Head of caudate nucleus (tissue), 42 donors: ENCODE data around the gene TAGAP.
"Not testable (repeated sequence)": the region's sequence is repeated elsewhere in the genome, so short reads cannot be mapped to it uniquely, and the experiment has no call there.

Experiments
- DNase-seq, 42 donors: peaks; one replicate each; pipeline versions ENCODE4 v3.0.0 to v3.0.0-alpha.2; 2020 to 2021; ENCODE audit warnings: mixed read lengths in 7 of 42
- intact Hi-C: fragments of 100-400 bp; cut with DNase I; formaldehyde crosslinking; loops from one replicate; pipeline ENCODE4 v1.15.0; 2022

Gene TAGAP

DNA sequence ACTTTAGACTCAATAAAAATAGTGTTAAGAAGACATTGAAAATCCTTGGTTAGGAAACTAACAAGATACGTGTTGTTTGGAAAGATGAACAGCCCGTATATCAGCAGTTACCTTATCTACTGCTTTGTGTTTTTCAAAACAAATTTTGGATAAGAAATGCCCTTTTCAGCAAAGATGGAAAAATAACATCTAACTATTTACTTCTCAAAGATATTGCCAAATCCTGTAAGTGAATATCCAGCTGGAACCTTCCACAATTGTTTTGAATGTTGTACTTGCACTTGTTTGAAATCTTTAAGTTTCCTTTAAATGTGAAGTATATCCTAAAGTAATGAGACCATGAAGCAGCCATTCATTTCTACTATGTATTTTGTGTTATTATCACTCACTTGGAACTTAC lies 14.6 kb downstream of the TAGAP start:
- intact Hi-C loops, result no loop called here
- DNase-seq, result no peak

DNA sequence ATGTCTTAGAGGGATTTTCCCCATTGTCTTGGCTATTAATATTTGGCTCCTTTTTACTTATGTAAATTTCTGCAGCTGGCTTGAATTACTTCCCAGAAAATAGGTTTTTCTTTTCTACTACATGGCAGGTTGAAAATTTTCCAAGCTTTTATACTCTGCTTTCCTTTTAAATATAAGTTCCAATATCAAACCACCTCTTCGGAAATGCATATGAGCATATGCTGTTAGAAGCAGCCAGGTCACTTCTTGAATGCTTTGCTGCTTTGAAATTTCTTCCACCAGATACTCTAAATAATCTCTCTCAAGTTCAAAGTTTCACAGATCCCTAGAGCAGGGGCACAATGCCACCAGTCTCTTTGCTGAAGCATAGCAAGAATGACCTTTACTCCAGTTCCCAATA lies 19.6 kb downstream of the TAGAP start:
- DNase-seq, intact Hi-C loops: not testable (repeated sequence)

DNA sequence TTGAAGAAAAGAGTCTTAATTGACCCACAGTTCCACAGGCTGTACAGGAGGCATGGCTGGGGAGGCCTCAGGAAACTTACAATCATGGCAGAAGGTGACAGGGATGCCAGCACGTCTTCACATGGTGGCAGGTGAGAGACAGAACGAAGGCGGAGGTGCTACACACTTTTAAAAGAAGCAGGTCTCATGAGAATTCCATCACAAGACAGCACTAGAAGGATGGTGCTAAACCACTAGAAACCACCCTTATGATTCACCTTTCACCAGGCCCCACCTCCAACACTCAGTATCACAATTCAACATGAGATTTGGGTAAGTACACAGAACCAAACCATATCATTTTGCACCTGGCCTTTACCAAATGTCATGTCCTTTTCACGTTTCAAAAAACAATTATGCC lies 20.9 kb downstream of the TAGAP start:
- DNase-seq, result no peak
- intact Hi-C loops, result no loop called here

GRCh38 chr6:159020011-159020410 lies 24.8 kb downstream of the TAGAP start:
- intact Hi-C loops, result no loop called here
- no peak for DNase-seq

DNA sequence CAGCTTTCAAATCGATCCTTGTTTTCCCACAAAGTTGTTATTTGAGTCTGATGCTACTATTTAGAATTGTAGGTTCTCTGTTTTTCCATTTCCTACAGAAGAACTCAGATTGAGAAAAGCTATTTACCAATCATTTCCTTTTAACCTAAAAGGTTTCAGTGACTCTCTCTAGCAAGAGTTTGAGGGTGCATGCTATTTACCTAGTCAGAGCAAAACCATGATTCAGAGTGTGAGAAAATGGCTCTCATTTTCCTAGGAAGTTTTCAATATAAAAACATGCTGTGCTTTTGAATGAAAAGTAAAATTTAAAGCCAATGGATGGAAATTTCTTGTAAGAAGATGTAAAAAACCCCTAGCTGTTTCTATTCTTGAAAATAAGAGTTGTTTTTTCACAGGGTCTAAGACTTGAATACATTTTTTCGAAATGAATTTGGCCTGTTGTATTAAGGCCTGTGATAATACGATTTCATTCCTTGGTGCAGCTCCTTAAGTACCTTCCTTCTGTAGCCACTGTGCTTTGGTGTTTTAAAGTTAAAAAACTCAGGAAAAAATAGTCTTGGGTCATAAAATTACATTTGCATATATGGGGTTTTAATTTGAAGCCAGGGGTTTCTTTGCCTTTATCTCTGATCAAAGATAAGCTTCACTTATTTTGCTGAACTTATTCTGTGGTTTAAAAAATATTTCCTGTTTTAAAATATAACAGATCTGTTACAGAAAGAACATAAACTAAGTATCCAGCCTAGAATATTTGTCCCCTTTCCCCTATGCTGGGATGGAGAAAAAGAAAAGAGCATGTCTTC lies 26.8 kb downstream of the TAGAP start:
- intact Hi-C loops, result no loop called here
- no peak for DNase-seq

- intact Hi-C loops, result no loop called here
- DNase-seq, result no peak
Observed at GRCh38 chr6:159014406-159014805, 30.4 kb downstream of the TAGAP start.

DNA sequence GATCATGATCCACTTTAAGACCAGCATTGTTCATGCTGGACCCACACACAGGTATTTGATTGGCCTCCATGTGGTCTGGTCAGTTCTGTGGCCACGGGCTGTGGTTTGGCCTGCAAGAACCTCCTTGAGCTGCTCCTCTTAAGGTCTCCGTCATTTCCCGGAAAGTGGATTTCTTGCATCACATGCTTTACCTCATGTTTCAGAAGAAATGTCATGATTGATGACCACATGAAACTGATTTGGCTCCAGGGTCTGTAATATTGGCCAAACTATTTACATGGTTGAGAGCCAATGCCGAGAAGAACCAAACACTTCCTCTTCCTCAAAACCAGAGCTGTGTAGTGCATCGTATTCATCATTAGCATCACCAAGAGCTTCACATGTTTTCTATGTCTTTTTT lies 31.6 kb downstream of the TAGAP start:
- DNase-seq, result no peak
- intact Hi-C loops, result no loop called here

GRCh38 chr6:159012201-159012600 lies 32.6 kb downstream of the TAGAP start:
- intact Hi-C loops, result no loop called here
- DNase-seq, result no peak

GRCh38 chr6:159010037-159010612 lies 34.7 kb downstream of the TAGAP start:
- intact Hi-C loops, DNase-seq: not testable (repeated sequence)

GRCh38 chr6:159008656-159009288 lies 36.0 kb downstream of the TAGAP start:
- intact Hi-C loops, result no loop called here
- no peak for DNase-seq

DNA sequence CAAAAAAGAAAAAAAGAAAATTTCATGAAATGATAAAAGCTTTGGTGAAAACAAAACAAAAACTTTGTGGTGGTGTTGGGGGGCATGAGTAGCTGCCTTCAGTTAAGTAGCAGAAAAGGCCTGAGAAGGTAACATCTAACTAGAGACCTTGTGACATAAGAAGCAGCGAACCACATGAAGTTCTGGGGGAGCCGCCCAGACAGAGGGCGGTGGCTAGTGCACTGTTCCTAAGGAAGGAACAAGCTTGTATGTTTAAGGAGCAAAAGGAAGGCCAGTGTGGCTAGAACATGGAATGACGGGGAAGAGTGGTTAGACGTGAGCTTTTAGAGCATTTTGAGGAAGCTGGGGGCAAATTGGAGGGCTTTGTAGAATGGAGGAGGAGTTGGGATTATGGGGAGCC lies 37.3 kb downstream of the TAGAP start:
- DNase-seq, result no peak
- intact Hi-C loops, result no loop called here

DNA sequence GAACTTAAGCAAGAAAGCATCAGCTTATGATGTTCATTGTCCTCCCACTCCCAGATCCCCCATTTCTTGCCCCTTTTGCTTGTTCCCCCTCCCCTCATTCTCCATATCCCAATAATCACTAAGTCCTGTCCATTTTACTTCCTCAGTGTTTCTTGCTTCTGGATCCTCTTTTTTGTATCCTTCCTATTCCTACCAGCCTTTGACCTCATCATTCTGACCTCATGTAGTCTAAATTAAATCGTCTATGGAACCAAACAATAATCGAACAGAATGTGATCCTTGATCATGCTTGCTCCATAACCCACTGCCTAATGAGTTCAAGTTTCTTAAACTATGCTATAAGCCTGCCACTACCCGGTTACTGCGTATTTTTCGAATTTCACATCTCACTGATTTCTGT lies 39.4 kb downstream of the TAGAP start:
- intact Hi-C loops, result no loop called here
- no peak for DNase-seq

DNA sequence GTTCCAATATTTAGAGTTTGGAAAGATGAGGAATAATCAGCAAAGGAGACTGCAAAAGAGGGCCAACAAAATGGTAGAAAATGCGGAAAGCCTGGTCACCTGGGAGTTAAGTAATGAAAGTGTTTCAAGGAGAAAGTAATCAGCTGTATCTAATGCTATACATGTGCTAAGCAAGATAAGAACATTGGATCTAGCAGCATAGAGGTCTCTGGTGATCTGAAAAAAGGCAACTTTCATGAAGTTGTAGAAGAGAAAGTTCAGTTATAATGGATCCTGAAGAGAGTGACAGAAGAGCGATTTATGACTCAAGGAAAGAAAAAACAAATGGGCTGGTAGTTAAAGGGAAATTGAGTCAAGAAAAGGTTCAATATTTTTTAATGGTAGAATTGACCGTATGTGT lies 40.2 kb downstream of the TAGAP start:
- intact Hi-C loops, result no loop called here

DNA sequence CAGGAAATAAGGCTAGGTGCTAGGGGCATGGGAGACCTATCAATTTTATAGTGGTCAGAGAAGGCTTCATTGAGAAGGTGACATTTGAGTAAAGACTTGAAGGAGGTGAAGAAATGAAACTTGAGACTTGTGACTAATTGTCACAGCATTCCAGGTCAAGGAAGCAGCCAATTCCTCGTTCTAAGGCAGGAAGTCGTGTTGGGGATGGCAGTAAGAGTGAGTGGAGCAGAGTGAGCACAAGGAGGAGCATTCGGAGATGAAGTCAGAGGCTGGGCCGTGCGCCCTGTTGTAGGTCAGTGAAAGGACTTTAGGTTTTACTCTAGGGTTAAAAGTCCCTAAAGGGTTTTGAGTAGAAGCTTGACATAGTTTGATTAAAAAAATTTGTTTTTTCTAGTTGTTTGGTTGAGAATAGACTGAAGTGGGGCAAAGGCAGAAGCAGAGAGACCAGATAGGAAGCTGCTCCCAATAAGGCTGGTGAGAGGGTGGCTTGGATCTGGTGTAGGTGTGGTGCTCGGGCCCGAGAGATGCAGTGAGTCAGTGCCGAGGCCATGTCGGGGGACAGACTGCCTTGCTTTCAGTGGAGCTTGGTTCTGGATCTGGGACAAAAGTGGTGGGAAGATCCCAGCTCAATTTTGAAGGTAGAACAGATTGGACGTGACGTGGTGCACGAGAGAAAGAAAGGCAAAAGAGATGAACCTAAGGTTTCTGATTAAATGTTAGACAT lies 42.2 kb downstream of the TAGAP start:
- intact Hi-C loops, result no loop called here
- peak in 8 of 42 donors; percentile 20 to 52 (median 26) for DNase-seq

More for the DNA sequence above, 40.2 kb downstream of the TAGAP start:
- DNase-seq, result no peak

- intact Hi-C loops, result no loop called here
- DNase-seq, result peak; percentile 74 to 96 (median 90)
Observed at GRCh38 chr6:158999666-159000403, 45.0 kb downstream of the TAGAP start, which contains the start of gene RSPH3. TSS of gene RSPH3 (minus strand) at chr6:159000202. CDS start at chr6:158999550, 652 bp downstream.

DNA sequence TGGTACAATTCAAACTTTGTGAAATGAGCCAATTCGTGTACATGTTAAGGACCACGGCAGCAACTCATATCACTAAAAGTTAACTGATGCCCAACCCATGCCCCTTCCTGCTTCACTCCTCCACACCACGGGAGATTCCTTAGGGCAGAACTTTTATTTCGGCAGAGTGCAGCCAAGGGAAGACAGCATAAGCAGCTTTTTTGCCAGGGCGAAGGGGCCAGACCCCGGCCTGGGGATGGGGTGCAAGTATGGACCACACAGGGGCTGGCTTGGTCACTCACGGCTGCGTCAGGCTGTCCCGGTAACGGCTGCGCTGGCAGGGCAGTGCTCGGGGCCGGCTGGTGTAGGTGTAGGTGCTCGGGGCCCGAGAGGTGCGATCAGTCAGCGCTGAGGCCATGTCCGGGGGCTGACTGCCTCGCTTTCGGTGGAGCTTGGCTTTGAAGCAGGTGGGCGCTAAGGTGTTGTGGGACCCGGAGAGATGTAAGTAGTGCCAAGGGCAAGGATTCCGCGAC lies 45.6 kb downstream of the TAGAP start:
- intact Hi-C loops, result no loop called here
- peak in 3 of 42 donors; percentile 7 to 29 (median 19) for DNase-seq

DNA sequence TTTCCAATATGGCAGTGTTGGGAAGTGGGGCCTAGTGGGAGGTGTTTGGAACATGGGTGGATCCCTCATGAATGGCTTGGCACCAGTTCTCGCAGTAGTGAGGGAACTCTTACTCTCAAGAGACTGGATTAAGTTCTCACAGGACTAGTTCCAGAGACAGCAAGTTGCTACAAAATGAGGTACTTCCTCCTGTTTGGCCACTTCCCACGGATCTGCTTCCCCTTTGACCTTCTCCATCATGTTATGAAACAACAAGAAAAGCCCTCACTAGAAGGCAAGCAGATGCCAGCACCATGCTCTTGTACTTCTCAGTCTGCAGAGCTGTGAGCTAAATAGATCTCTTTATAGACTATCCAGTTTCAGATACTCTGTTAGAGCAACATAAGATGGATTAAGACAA lies 47.9 kb downstream of the TAGAP start:
- DNase-seq, result no peak
- intact Hi-C loops, result no loop called here

GRCh38 chr6:158993639-158994038 lies 51.2 kb downstream of the TAGAP start:
- intact Hi-C loops, result no loop called here
- DNase-seq, result no peak
